ENCODE results near the gene MIR17HG.

DNA sequence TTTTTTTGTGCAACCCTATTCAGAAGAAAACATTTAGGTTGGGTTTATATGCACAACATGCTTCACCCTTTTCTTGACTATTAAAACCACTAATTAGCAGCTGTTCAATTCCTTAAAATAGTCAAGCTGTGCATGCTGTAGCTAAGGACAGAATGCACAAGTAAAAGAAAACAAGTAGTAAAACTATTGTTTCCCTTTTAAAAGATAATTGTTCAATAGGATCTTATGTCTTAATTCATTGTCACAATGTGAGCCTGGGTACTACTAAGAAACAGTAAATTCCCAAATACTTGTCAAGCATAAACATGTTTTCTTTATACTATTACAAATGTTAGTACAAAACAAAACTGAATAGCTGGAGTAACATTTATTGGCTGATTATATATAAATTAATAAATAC, 32.6 kb upstream of the MIR17HG start:
- TF ChIP-seq, protein P1, sequence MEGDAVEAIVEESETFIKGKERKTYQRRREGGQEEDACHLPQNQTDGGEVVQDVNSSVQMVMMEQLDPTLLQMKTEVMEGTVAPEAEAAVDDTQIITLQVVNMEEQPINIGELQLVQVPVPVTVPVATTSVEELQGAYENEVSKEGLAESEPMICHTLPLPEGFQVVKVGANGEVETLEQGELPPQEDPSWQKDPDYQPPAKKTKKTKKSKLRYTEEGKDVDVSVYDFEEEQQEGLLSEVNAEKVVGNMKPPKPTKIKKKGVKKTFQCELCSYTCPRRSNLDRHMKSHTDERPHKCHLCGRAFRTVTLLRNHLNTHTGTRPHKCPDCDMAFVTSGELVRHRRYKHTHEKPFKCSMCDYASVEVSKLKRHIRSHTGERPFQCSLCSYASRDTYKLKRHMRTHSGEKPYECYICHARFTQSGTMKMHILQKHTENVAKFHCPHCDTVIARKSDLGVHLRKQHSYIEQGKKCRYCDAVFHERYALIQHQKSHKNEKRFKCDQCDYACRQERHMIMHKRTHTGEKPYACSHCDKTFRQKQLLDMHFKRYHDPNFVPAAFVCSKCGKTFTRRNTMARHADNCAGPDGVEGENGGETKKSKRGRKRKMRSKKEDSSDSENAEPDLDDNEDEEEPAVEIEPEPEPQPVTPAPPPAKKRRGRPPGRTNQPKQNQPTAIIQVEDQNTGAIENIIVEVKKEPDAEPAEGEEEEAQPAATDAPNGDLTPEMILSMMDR (IDR thresholded peaks at IDR 0.05): no peak
- TF ChIP-seq EP300 (IDR thresholded peaks at IDR 0.05): no peak
